ENCODE results near the gene INPP4A. TPM values are rescaled to one million over a fixed set of nuclear protein-coding genes. Genes with fewer than 3 reads are reported as not detected.

The INPP4A gene
- total and polyA plus RNA-seq, 10 of the 15 experiments (the other 5 are each of a cell fraction or from before 2014, with no cell fraction given), result 4.7 to 62.3 (median 36.9) TPM

GRCh38 chr2:98464772-98465310, 20.2 kb downstream of the INPP4A start (continued):
- no peak for TF ChIP-seq KAT2A (conservative IDR thresholded peaks at IDR 0.05; ENCODE audit: control insufficient read depth, low read depth, low read length)
- no peak for TF ChIP-seq HCFC1 (IDR thresholded peaks at IDR 0.05; ENCODE audit: low read length)
- TF ChIP-seq ZBTB11 (CRISPR knock-in tag; IDR thresholded peaks at IDR 0.05), result no peak
- peak; percentile 63 for TF ChIP-seq RELA (IDR thresholded peaks at IDR 0.05; ENCODE audit: borderline replicate concordance, partially characterized antibody)

GRCh38 chr2:98465456-98466226, 21.0 kb downstream of the INPP4A start:
- Histone ChIP-seq H3K79me2 (ENCODE audit: control insufficient read depth, insufficient read depth, low read length) (peaks cover 74% of the 10 kb centered on the region), H3K4me1 (ENCODE audit: control insufficient read depth, insufficient read depth, low read length) (peaks cover 83% of the 10 kb centered on the region), H3K36me3 (ENCODE audit: control insufficient read depth in 2 of 2, insufficient read depth in 2 of 2, low read length in 1 of 2) (peaks cover 2 to 15% of the 10 kb centered on the region in 2 experiments; a peak in 3 of 4 replicates), H3K27me3 (replicated peaks in 1 of 2; ENCODE audit: control insufficient read depth in 2 of 2, insufficient read depth in 2 of 2, low read length in 1 of 2) (no peaks in the 10 kb centered on the region), H3K9me3 (replicated peaks; ENCODE audit: control insufficient read depth, insufficient read depth, low read length) (no peaks in the 10 kb centered on the region), H2AFZ (ENCODE audit: control insufficient read depth, low read depth, low read length) (no peak overlapping the region), H3K9ac (ENCODE audit: control insufficient read depth, insufficient read depth, low read length) (peak overlapping the region; percentile 91), H3K4me3 (peak overlapping the region; percentile 42; the same call in 1 of the 2 replicates), H4K20me1 (ENCODE audit: control insufficient read depth, insufficient read depth) (no peaks in the 10 kb centered on the region), H3K4me2 (ENCODE audit: control insufficient read depth, insufficient read depth) (peak overlapping the region; percentile 89), H3K27ac (ENCODE audit: control insufficient read depth, insufficient read depth) (peak overlapping the region; percentile 99)
- no peak for FAIRE-seq
- WGBS (ENCODE audit: insufficient coverage, insufficient replicate concordance, low lambda C conversion rate, missing lambda C conversion rate), result 29% methylated on average over 11 of the region's 11 CpGs
- ATAC-seq, result peak; percentile 58
- ChIA-PET SMC1A (ENCODE audit: uncharacterized antibody, unreplicated experiment) (interaction anchor here (1.0 to 28.2 kb wide), 6 partner anchors 14 to 81 kb away, joined by 3 to 816 read pairs (median 6); partner anchors contain the start of gene INPP4A), RAD21 (ENCODE audit: unreplicated experiment) (interaction anchor here (0.9 to 11.0 kb wide), 7 partner anchors 10 to 53 kb away, joined by 3 to 200 read pairs (median 51); no protein-coding TSS in a partner anchor), CTCF (interaction anchor here (1.0 to 7.9 kb wide), 12 partner anchors 10 to 54 kb away, joined by 3 to 64 read pairs (median 18); no protein-coding TSS in a partner anchor), POLR2A (interaction anchor here (0.6 to 27.0 kb wide), 4 partner anchors 12 to 184 kb away, joined by 4 to 545 read pairs (median 138); no protein-coding TSS in a partner anchor)
- intact Hi-C loops (cut with micrococcal nuclease; ENCODE audit: unreplicated experiment), result loop anchor here (1.0 to 10.0 kb wide), 8 partner anchors 11 to 451 kb away; partner anchors contain the start of genes COA5 and UNC50
- in situ Hi-C loops (cut with MboI), result no loop called here
- peak; percentile 91 for DNase-seq (ENCODE audit: low read depth, low spot score)
- TSS peak; percentile 51 for BruUV-seq (replicated peaks)
- TF ChIP-seq SMARCA5 (IDR thresholded peaks at IDR 0.05), result 0 out of 2 replicates have a peak, but pooled peaks have one; percentile 2
- peak; percentile 95 for TF ChIP-seq MLLT1 (IDR thresholded peaks at IDR 0.05)
- 0 out of 2 replicates have a peak, but pooled peaks have one; percentile 26 for TF ChIP-seq TAF1 (IDR thresholded peaks at IDR 0.05; ENCODE audit: borderline replicate concordance, low read depth, low read length)
- no peak for TF ChIP-seq BCL11A (IDR thresholded peaks at IDR 0.05; ENCODE audit: low read depth, low read length)
- peak; percentile 56; the same call in 1 of the 2 replicates for TF ChIP-seq CREM (IDR thresholded peaks at IDR 0.05; ENCODE audit: low read depth)
- peak; percentile 20 to 32; a peak in 3 of 4 replicates for TF ChIP-seq IKZF2 (IDR thresholded peaks at IDR 0.05)
- no peak for TF ChIP-seq MAX (IDR thresholded peaks at IDR 0.05; ENCODE audit: low read depth, low read length)
- TF ChIP-seq EED (IDR thresholded peaks at IDR 0.05; ENCODE audit: low read depth), result peak; percentile 89
- TF ChIP-seq BCL3 (IDR thresholded peaks at IDR 0.05; ENCODE audit: borderline replicate concordance, insufficient read depth, low read depth, low read length, poor library complexity, severe bottlenecking), result peak; percentile 41
- TF ChIP-seq YY1 (IDR thresholded peaks at IDR 0.05; ENCODE audit: low read depth, low read length), result 0 out of 2 replicates have a peak, but pooled peaks have one; percentile 11

All from GM12878 (cell line).